K562 (cell line): ENCODE data around the gene DYNLT2B.

Source experiments
- EZH2 ChIP-seq: IDR thresholded peaks from 2 replicates; pipeline ENCODE4 v1.6.1; 2012; ENCODE audit warnings: low read depth, mild to moderate bottlenecking, inconsistent platforms, low read length, borderline replicate concordance
- MTA3 ChIP-seq: fragments of 450-650 bp; formaldehyde crosslinking; IDR thresholded peaks from 2 replicates; pipeline ENCODE4 v1.6.1; 2017; ENCODE audit warnings: mild to moderate bottlenecking, borderline replicate concordance
- PATZ1 ChIP-seq: fragments of 250-450 bp; sonication (Bioruptor Pico); IDR thresholded peaks from 2 replicates; pipeline ENCODE4 v1.5.0; 2020; ENCODE audit warnings: mild to moderate bottlenecking, borderline replicate concordance
- RB1 ChIP-seq: fragments of 450-650 bp; IDR thresholded peaks from 2 replicates; pipeline ENCODE4 v1.6.1; 2017; ENCODE audit warnings: low read depth, mild to moderate bottlenecking
- SMAD2 ChIP-seq: fragments of 150-350 bp; IDR thresholded peaks from 2 replicates; pipeline ENCODE4 v1.6.1; 2014; ENCODE audit warnings: low read depth, mild to moderate bottlenecking, low read length
- ZNF695 ChIP-seq: fragments of 450-650 bp; formaldehyde crosslinking; IDR thresholded peaks from 2 replicates; pipeline ENCODE4 v1.4.0; 2020; ENCODE audit warnings: mild to moderate bottlenecking, moderate library complexity
- TF ChIP-seq, protein P1 (sequence below): fragments of 250-450 bp; sonication (Bioruptor Pico); IDR thresholded peaks from 2 replicates; pipeline ENCODE4 v1.4.0; 2020; ENCODE audit warnings: borderline replicate concordance

DNA sequence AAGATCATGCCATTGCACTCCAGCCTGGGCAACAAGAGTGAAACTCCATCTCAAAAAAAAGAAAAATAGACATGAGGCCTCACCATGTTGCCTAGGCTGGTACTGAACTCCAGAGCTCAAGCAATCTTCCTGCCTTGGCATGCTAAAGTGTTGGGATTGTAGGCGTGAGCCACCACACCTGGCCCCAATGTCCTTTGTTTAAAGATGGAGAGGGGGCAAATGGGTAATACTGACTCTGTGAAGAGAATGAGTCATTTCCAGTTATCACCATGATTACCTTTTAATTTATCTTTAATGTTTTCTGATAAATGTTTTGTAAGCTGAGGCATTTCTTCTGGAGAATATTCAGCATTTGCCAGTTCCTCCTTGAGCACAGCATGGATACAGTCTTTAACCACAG, 2.2 kb downstream of the DYNLT2B start:
- TF ChIP-seq SMAD2 (no peak), PATZ1 (CRISPR knock-in tag) (no peak), RB1 (no peak), MTA3 (no peak), EZH2 (no peak), ZNF695 (CRISPR knock-in tag) (no peak)
- TF ChIP-seq, protein P1, sequence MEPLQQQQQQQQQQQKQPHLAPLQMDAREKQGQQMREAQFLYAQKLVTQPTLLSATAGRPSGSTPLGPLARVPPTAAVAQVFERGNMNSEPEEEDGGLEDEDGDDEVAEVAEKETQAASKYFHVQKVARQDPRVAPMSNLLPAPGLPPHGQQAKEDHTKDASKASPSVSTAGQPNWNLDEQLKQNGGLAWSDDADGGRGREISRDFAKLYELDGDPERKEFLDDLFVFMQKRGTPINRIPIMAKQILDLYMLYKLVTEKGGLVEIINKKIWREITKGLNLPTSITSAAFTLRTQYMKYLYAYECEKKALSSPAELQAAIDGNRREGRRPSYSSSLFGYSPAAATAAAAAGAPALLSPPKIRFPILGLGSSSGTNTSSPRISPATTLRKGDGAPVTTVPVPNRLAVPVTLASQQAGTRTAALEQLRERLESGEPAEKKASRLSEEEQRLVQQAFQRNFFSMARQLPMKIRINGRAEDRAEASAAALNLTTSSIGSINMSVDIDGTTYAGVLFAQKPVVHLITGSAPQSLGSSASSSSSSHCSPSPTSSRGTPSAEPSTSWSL (CRISPR knock-in tag) = no peak
